GM19351 (cell line): ENCODE measurements around the gene SPATA6.

ENCODE experiments used
- ATAC-seq: cut with Tn5 transposase; IDR thresholded peaks from one replicate; pipeline ENCODE4 v1.9.1; 2021; ENCODE audit warnings: mild to moderate bottlenecking, moderate library complexity; ENCODE audit not compliant: unreplicated experiment

The SPATA6 gene

GRCh38 chr1:48258106-48258505, 213.9 kb downstream of the SPATA6 start:
- no peak for ATAC-seq

- ATAC-seq: no peak
Measured at GRCh38 chr1:48254254-48254653, 217.8 kb downstream of the SPATA6 start.

GRCh38 chr1:48251821-48252220, 220.2 kb downstream of the SPATA6 start:
- ATAC-seq: no peak

- ATAC-seq: no peak
Measured at GRCh38 chr1:48251323-48251722, 220.7 kb downstream of the SPATA6 start.

- ATAC-seq: no peak
Measured at GRCh38 chr1:48250572-48250971, 221.4 kb downstream of the SPATA6 start.

GRCh38 chr1:48249868-48250267, 222.1 kb downstream of the SPATA6 start:
- no peak for ATAC-seq

GRCh38 chr1:48248356-48248755, 223.6 kb downstream of the SPATA6 start:
- ATAC-seq: no peak

GRCh38 chr1:48246727-48247126, 225.3 kb downstream of the SPATA6 start:
- no peak for ATAC-seq
